BJ (cell line): ENCODE results near the gene HUS1B. TPM values are rescaled to one million over a fixed set of nuclear protein-coding genes. Genes with fewer than 3 reads are reported as not detected.
A peak's percentile ranks its signal among the peaks of the same experiment; 100 is the strongest.

ENCODE experiments used
- CTCF ChIA-PET: fragments of 350-600 bp; formaldehyde crosslinking; extraction: SDS; loops from one replicate; lab custom pipeline; 2021; ENCODE audit warnings: antibody characterized with exemption, inconsistent platforms; lab: Yijun Ruan, JAX
- POLR2A ChIA-PET: fragments of 300-600 bp; sonication (Branson Sonifier 250); formaldehyde crosslinking; extraction: SDS; loops from one replicate; lab custom pipeline; 2021; ENCODE audit warnings: antibody characterized with exemption; lab: Charles Lee
- DNase-seq: peaks from one replicate; pipeline ENCODE4 v3.0.0-alpha.2; 2011; ENCODE audit warnings: low read depth
- H3K27me3 ChIP-seq: 2 replicates; pipeline ENCODE4 v1.6.0; 2011; ENCODE audit warnings: low read length; ENCODE audit not compliant: control insufficient read depth, insufficient read depth
- H3K36me3 ChIP-seq: 2 replicates; pipeline ENCODE4 v1.5.1; 2011; ENCODE audit warnings: low read length; ENCODE audit not compliant: control insufficient read depth, insufficient read depth
- H3K4me3 ChIP-seq: 2 replicates; pipeline ENCODE4 v1.5.1; 2011; ENCODE audit warnings: low read depth, mild to moderate bottlenecking, control low read depth, low read length
- CTCF ChIP-seq: IDR thresholded peaks from 2 replicates; pipeline ENCODE4 v1.5.1; 2011; ENCODE audit warnings: low read depth, mild to moderate bottlenecking, control low read depth, inconsistent platforms, low read length, moderate library complexity; ENCODE audit not compliant: insufficient read depth
- polyA plus RNA-seq: library from polyadenylated mRNA; depleted of rRNA; stranded (reverse); fragments of >200 nt; gene quantifications from 2 replicates; pipeline ENCODE4 v1.2.3, GENCODE V29; 2011

The HUS1B gene
- polyA plus RNA-seq, 1 experiment: 0.10 TPM

GRCh38 chr6:684831-685636 lies 28.1 kb upstream of the HUS1B start:
- Histone ChIP-seq H3K27me3 (no peaks in the 10 kb centered on the region), H3K4me3 (no peak overlapping the region), H3K36me3 (no peaks in the 10 kb centered on the region)
- ChIA-PET POLR2A (no interaction called here), CTCF (interaction anchor here (1.1 to 2.5 kb wide), 3 partner anchors 8 to 37 kb away, joined by 3 to 10 read pairs (median 6); partner anchors contain the start of gene EXOC2)
- TF ChIP-seq CTCF: no peak
- DNase-seq: no peak

- ChIA-PET CTCF (interaction anchor here (0.6 to 2.5 kb wide), 6 partner anchors 9 to 59 kb away, joined by 3 to 10 read pairs (median 3); partner anchors contain the start of gene EXOC2), POLR2A (no interaction called here)
- TF ChIP-seq CTCF: no peak
These were observed 27.0 kb upstream of the HUS1B start for GRCh38 chr6:683742-684440.

GRCh38 chr6:680666-681340 lies 23.9 kb upstream of the HUS1B start:
- H3K27me3 ChIP-seq: no peaks in the 10 kb centered on the region
- POLR2A ChIA-PET: no interaction called here
- CTCF ChIA-PET: interaction anchor here (1.9 kb wide), 1 partner anchor 21 kb away, joined by 4 read pairs; no protein-coding TSS in a partner anchor
- no peak overlapping the region for H3K4me3 ChIP-seq
- H3K36me3 ChIP-seq: no peaks in the 10 kb centered on the region
- no peak for DNase-seq
- TF ChIP-seq CTCF: no peak

More at GRCh38 chr6:683742-684440, 27.0 kb upstream of the HUS1B start:
- Histone ChIP-seq H3K4me3 (peak overlapping the region; percentile 38), H3K27me3 (no peaks in the 10 kb centered on the region), H3K36me3 (no peaks in the 10 kb centered on the region)
- no peak for DNase-seq

GRCh38 chr6:680251-680650 lies 23.4 kb upstream of the HUS1B start:
- no peaks in the 10 kb centered on the region for H3K36me3 ChIP-seq
- no peaks in the 10 kb centered on the region for H3K27me3 ChIP-seq
- ChIA-PET CTCF (interaction anchor here (1.9 kb wide), 1 partner anchor 21 kb away, joined by 4 read pairs; no protein-coding TSS in a partner anchor), POLR2A (no interaction called here)
- DNase-seq: no peak
- no peak for TF ChIP-seq CTCF
- no peak overlapping the region for H3K4me3 ChIP-seq
